Measurements from ENCODE around the gene RHBDD1.
A peak's percentile ranks its signal among the peaks of the same experiment; 100 is the strongest.
"Not testable (repeated sequence)": the region's sequence is repeated elsewhere in the genome, so short reads cannot be mapped to it uniquely, and the experiment has no call there.

The RHBDD1 gene

GRCh38 chr2:226799976-226800940 lies 35.6 kb upstream of the RHBDD1 start:
- no peak for DNase-seq (ENCODE audit: low read depth in 2 of 2)

GRCh38 chr2:226800941-226801784 lies 34.7 kb upstream of the RHBDD1 start:
- peak; percentile 74 to 82 for DNase-seq (ENCODE audit: low read depth in 2 of 2)

DNA sequence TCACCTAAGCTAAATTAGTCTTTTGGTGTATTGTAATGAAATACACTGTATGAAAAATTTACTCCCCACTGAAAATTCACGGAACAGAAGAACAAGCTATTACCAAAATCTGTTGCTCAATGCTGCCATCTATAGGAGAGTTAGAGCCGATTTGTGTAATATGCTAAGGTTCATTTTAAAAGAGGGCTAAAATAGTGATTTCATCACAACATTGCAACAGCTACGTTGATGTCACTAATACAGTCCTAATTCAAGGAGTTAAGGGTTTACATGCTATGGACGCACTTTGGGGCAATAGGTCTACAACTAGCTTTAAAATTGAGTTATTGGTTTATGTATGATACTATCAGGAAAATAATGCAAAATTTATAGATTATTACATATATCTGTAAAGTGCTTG lies 33.3 kb upstream of the RHBDD1 start:
- no peak for DNase-seq (ENCODE audit: low read depth in 2 of 2)

DNA sequence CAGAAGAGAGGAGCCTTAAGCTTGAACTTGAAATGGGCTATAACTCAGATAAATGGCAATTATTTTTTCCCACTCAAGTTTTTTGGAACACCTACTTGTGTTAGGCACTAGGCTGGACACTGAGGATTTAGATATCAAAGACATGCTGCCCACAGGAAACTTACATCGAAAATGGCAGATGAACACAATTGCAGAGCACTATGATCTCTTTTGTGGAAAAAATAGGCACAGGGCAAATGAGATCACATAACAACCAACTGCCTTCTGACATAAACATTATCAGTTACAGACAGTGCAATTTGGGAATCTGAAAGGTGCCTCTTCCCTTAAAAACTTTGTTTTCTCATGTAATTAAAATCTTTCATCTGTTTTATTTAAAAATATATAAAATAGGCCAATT lies 32.4 kb upstream of the RHBDD1 start:
- no peak for DNase-seq (ENCODE audit: low read depth in 2 of 2)

DNA sequence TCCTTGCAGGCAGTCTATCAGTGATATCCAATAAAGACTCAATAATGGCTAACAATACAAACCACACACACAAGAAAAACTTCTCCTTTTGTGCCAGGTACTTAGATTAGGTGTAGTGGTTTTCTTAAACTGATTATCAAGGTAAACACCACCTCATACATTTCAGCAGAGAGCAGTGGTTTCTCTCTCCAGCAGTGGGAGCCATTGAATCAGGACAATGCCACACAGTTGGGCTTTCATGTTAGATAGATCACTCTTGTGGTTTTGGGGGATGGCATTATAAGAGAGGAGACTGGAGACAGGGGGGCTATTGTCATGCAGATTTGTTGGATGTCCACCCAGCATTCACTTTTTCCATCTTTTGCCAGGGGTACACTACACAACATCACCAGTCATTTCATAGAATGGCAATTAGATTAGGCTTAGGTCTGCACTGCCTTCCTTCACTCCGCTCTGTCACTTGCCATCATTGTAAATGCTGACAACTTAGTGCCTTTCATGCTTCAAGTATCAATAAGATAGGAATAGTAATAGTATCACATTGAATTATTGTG lies 22.6 kb upstream of the RHBDD1 start:
- DNase-seq (ENCODE audit: low read depth in 2 of 2), result no peak

GRCh38 chr2:226818930-226819329 lies 16.9 kb upstream of the RHBDD1 start:
- no peak for DNase-seq (ENCODE audit: low read depth in 2 of 2)

DNA sequence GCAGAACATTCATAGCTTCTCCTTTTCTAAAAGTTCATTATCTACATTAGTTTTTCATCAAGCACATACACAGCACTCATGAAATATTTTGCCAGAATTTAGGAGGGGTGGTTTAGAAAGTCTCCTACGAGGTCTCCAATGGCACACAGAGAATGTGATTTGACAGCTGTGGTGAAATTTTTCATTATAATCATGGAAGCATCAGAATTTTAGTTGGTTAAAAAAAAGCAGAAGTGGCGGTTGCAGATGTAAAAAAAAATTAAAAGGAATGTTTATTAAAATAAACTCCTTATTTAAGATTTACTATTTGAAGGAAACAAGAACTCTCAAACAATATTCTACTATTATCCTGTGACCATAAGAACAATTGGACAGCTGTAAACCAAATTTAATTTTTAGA lies 10.8 kb upstream of the RHBDD1 start:
- DNase-seq (ENCODE audit: low read depth in 2 of 2), result no peak

DNA sequence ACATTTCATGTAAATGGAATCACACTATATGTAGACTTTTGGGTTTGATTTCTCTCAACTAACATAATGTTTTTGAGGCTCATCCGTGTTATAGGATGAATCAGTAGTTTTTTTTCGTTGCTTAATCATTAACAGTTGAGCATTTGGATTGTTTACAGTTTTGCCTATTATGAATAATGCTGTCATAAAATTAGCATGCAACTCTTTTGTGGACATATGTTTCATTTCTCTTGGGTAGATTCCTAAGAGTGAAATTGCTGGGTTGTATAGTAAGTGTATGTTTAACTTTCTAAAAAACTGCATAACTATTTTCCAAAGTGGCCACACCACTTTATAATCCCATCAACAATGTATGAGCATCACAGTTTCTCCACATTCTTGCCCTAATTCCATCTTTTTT lies 7.7 kb upstream of the RHBDD1 start:
- no peak for DNase-seq (ENCODE audit: low read depth in 2 of 2)

GRCh38 chr2:226829721-226830631 lies 5.9 kb upstream of the RHBDD1 start:
- DNase-seq (ENCODE audit: low read depth in 2 of 2), result no peak

GRCh38 chr2:226831266-226831665 lies 4.6 kb upstream of the RHBDD1 start:
- DNase-seq (ENCODE audit: low read depth in 2 of 2), result no peak

- DNase-seq (ENCODE audit: low read depth in 2 of 2), result no peak
These were observed 3.8 kb upstream of the RHBDD1 start for GRCh38 chr2:226832061-226832460.

GRCh38 chr2:226834880-226835279 lies 974 bp upstream of the RHBDD1 start:
- DNase-seq (ENCODE audit: low read depth in 2 of 2), result not testable (repeated sequence)

DNA sequence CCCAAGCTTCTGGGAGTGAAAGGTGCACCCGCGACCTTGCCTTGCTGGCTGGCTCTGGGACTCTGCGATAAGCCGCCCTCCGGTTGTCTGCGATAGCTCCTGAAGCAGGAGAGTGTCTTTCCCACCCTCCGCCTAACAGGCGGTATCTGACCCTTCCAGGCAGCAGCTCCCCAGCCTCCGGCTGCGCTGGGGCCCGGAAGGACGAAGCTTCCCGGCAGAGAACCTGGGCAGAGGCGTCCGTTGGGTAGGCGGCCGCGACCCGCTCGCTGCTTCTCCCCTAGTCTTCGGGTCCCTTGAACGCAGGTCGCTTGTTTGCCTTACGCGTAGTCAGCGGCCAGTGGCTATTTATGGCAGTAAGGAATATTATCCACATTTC lies 446 bp upstream of the RHBDD1 start:
- no peak for DNase-seq (ENCODE audit: low read depth in 2 of 2)

GRCh38 chr2:226836548-226836885 lies 663 bp downstream of the RHBDD1 start:
- DNase-seq (ENCODE audit: low read depth in 2 of 2), result no peak

DNA sequence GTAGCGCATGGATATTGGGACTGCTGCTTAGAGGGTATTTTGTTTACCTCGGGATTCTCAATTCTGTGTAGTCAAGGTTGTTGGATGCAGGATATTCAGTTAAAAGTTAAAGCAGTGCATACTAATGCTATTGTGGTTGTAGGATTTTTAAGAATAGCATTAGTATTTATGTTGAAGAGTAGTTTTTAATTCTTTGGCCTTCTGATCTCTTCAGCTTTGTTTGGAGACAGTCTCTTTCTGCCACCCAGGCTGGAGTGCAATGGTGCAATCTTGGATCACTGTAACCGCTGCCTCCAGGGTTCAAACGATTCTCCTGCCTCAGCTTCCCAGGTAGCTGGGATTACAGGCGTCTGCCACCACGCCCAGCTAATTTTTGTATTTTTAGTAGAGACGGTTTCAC lies 1.5 kb downstream of the RHBDD1 start:
- no peak for DNase-seq (ENCODE audit: low read depth in 2 of 2)

DNA sequence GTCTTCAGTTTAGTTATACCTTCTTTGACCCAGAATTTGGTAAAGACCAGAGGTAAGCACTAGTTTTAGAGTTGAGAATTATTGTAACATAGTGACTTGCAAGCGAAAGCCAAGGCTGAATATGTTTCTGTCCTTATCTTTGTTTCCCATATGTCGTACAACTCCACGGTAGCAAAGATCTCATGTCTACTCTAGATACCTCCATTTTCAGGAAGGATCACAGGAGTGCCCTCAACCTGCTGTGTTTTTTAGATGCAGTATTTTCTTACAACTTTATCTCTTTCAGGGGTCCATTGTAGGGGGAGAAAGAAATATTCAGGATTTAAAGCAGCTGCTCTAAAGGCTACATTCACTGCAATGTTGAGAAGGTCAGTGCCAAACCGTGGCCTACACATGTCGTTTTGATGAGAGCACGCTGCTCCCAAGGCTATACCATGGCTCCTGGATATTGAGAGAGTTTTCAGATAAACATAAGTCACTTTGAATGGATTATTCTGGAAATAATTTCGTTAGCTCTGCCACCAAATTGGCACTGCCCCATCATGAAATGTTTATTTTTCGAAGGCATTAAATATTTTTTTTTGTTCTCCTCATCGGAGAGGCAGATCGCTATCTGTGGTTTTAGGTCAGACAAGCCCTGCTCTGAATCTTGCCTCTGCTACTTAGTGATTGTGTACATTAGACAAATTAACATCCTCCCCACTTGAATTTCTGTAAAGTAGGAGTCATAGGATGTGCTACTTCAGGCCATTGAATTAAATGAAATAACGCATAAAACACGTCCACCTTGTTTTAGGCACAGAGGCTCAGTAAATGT lies 2.1 kb downstream of the RHBDD1 start:
- no peak for DNase-seq (ENCODE audit: low read depth in 2 of 2)

DNA sequence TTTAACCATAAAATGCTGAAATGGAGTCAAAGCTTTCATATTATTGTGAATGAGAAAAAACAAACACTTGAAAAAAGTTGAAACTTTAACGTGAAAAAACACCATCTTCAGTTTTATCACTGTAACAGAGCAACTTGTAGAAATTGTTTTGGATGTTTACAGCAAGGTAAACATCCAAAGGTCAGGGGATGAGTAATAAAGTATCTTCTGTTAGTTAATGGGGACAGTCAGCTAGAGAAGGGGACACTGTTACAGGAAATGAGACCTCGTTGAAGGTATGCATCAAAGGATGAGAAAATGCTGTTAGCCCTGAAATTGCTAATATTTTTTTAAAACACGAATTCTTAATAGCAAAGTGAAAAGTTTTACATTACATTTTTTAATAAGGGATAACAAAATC lies 2.9 kb downstream of the RHBDD1 start:
- no peak for DNase-seq (ENCODE audit: low read depth in 2 of 2)

DNA sequence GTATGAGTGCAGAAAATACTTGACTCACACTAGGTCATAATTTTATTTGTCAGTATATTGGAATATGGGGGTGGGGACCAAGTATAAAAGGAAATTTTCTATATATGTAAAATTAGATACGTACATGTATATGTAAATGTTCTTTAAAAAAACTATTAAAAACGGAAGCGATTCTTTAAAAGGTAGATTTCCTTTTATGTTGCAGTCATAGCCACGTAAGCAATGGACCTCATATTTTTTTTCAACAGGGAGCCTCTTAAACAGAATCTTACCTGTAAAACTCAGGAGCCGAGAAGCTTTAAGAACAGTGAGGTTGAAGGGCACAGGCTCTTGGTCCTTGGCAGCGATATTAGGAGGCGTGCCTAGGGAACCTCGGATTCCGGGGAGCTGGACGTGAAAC lies 3.3 kb downstream of the RHBDD1 start:
- no peak for DNase-seq (ENCODE audit: low read depth in 2 of 2)

- DNase-seq (ENCODE audit: low read depth in 2 of 2), result no peak
These were observed 4.1 kb downstream of the RHBDD1 start for GRCh38 chr2:226839951-226840350.

GRCh38 chr2:226843001-226843400 lies 7.1 kb downstream of the RHBDD1 start:
- not testable (repeated sequence) for DNase-seq (ENCODE audit: low read depth in 2 of 2)

Measured in stimulated activated CD8-positive, alpha-beta memory T cell treated with anti-CD3 and anti-CD28 coated beads, Interleukin-2, amount 100 ng/mL, for 48 hours (primary cell).